ENCODE data around the gene FSD1. TPM values are rescaled to one million over a fixed set of nuclear protein-coding genes. Genes with fewer than 3 reads are reported as not detected.

FSD1 gene
- total and polyA plus RNA-seq, 9 of the 15 experiments (the other 6 are each of a cell fraction or from before 2014, with no cell fraction given): 0.11 to 1.9 (median 0.94) TPM; not detected in 1

DNA sequence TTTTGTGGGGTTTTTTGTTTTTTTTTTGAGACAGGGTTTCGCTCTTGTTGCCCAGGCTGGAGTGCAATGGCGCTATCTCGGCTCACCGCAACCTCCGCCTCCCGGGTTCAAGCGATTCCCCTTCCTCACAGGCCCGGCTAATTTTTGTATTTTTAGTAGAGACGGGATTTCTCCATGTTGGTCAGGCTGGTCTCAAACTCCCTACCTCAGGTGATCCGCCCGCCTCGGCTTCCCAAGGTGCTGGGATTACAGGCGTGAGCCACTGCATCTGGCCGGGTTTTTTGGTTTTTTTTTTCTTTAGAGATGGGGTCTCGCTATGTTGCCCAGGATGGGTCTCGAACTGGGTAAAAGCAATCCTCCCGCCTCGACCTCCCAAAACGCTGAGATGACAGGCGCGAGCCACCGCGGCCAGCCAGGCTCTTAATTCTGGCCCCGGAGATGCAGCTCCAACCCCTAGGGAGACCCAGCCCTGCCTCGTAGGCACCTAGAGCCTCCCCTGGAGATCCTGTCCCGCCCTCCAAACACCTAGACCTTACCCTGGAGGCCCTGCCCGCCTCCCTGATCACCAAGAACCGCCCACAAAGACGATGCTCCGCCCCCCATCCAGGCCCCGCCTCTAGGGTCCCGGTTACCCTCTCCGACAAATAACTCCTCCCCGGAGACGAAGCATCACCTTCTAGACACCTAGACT, 24.7 kb downstream of the FSD1 start (continued):
- TF ChIP-seq, protein P1, sequence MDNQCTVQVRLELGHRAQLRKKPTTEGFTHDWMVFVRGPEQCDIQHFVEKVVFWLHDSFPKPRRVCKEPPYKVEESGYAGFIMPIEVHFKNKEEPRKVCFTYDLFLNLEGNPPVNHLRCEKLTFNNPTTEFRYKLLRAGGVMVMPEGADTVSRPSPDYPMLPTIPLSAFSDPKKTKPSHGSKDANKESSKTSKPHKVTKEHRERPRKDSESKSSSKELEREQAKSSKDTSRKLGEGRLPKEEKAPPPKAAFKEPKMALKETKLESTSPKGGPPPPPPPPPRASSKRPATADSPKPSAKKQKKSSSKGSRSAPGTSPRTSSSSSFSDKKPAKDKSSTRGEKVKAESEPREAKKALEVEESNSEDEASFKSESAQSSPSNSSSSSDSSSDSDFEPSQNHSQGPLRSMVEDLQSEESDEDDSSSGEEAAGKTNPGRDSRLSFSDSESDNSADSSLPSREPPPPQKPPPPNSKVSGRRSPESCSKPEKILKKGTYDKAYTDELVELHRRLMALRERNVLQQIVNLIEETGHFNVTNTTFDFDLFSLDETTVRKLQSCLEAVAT (IDR thresholded peaks at IDR 0.05): 0 out of 4 replicates have a peak, but pooled peaks of 1 of the 2 experiments have one; percentile 68

DNA sequence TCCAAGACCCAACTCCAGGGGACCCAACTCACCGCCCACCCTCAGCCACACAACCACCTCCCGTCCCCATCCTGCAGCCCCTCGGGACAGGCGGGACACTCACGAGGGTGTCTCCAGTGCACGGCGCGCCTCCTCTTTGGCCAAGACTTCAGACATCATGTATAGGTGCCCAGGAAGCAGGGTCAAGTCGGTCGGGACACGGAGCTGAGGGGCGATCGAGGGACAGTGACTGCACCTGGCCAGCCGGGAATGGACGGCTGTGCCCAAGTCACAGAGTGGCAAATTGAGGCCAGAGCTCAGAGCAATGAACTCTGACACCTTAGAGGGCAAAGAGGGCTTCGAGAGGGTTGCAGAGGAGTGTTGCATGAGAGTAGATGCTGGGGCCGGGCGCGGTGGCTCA, 25.5 kb downstream of the FSD1 start:
- Histone ChIP-seq H4K20me1 (replicated peaks; ENCODE audit: control insufficient read depth, insufficient read depth, low read length) (peaks cover 7% of the 10 kb centered on the region; the same call in 1 of the 2 replicates), H3K4me2 (ENCODE audit: insufficient read depth, low read length) (peak overlapping the region; percentile 82; the same call in 1 of the 2 replicates), H3K27ac (ENCODE audit: extremely low read depth, low read depth, low read length) (no peak overlapping the region), H3K4me3 (no peak overlapping the region), H3K27me3 (ENCODE audit: control insufficient read depth in 2 of 2, insufficient read depth in 2 of 2, low read length in 2 of 2) (no peaks in the 10 kb centered on the region; a peak in 1 of 5 replicates), H3K79me2 (ENCODE audit: control insufficient read depth, insufficient read depth, low read length) (peaks cover 19% of the 10 kb centered on the region), H3K9ac (ENCODE audit: insufficient read depth in 1 of 2, low read depth in 2 of 2, low read length in 2 of 2) (0 out of 4 replicates have a peak overlapping the region, but pooled peaks of 1 of the 2 experiments have one; percentile 42), H3K36me3 (ENCODE audit: control insufficient read depth, insufficient read depth, low read length) (peaks cover 4% of the 10 kb centered on the region), H3K9me1 (ENCODE audit: control insufficient read depth, insufficient read depth, low read length) (no peaks in the 10 kb centered on the region), H3K9me3 (replicated peaks; ENCODE audit: control insufficient read depth, insufficient read depth, low read depth, low read length) (no peaks in the 10 kb centered on the region), H2AFZ (ENCODE audit: low read depth, low read length) (no peak overlapping the region), H3K4me1 (replicated peaks in 1 of 2; ENCODE audit: control insufficient read depth in 2 of 2, insufficient read depth in 2 of 2, low read length in 2 of 2) (peaks cover 2 to 41% of the 10 kb centered on the region in 2 experiments; a peak in 3 of 5 replicates)
- FAIRE-seq (no peak), DNase-seq (ENCODE audit: extremely low read depth in 1 of 4, low spot score in 3 of 4) (no peak), ATAC-seq (no peak)
- TF ChIP-seq BCOR (IDR thresholded peaks at IDR 0.05) (peak; percentile 77), KDM1A (IDR thresholded peaks at IDR 0.05) (0 out of 4 replicates have a peak, but pooled peaks of 1 of the 2 experiments have one; percentile 30), SMARCA5 (IDR thresholded peaks at IDR 0.05) (peak; percentile 15; the same call in 1 of the 2 replicates), PHTF2 (CRISPR knock-in tag; IDR thresholded peaks at IDR 0.05) (no peak)
- in situ Hi-C loops (cut with MboI): no loop called here
- 92% methylated on average over 14 of the region's 19 CpGs for WGBS (ENCODE audit: insufficient coverage, low coverage, missing lambda C conversion rate)
- CTCF ChIA-PET (ENCODE audit: low intra/inter-chr PET ratio): no interaction called here
- no TSS peak for BruUV-seq (replicated peaks)
- intact Hi-C loops (cut with micrococcal nuclease): no loop called here
- POLR2A ChIA-PET: interaction anchor here (0.8 to 0.9 kb wide), 2 partner anchors 9 to 14 kb away, joined by 3 read pairs; partner anchors contain the start of gene MPND
